ENCODE results near the gene PRDX1.
"Not testable (repeated sequence)": the region's sequence is repeated elsewhere in the genome, so short reads cannot be mapped to it uniquely, and the experiment has no call there.

Gene PRDX1

GRCh38 chr1:45541193-45541592, 19.5 kb upstream of the PRDX1 start:
- in situ Hi-C loops (cut with MboI; ENCODE audit: low sequenced_read_pairs): no loop called here

- in situ Hi-C loops (cut with MboI; ENCODE audit: low sequenced_read_pairs): no loop called here
Measured at GRCh38 chr1:45536886-45537285, 15.2 kb upstream of the PRDX1 start.

GRCh38 chr1:45535988-45536766, 14.5 kb upstream of the PRDX1 start:
- in situ Hi-C loops (cut with MboI; ENCODE audit: low sequenced_read_pairs): no loop called here

GRCh38 chr1:45531873-45532272, 10.2 kb upstream of the PRDX1 start:
- in situ Hi-C loops (cut with MboI; ENCODE audit: low sequenced_read_pairs): no loop called here

- in situ Hi-C loops (cut with MboI; ENCODE audit: low sequenced_read_pairs): no loop called here
Measured at GRCh38 chr1:45530632-45531135, 9.0 kb upstream of the PRDX1 start.

GRCh38 chr1:45526135-45526644, 4.5 kb upstream of the PRDX1 start:
- in situ Hi-C loops (cut with MboI; ENCODE audit: low sequenced_read_pairs): no loop called here

- in situ Hi-C loops (cut with MboI; ENCODE audit: low sequenced_read_pairs): not testable (repeated sequence)
Measured at GRCh38 chr1:45523975-45524374, 2.3 kb upstream of the PRDX1 start.

- in situ Hi-C loops (cut with MboI; ENCODE audit: low sequenced_read_pairs): not testable (repeated sequence)
Measured at GRCh38 chr1:45523516-45523915, 1.8 kb upstream of the PRDX1 start.

GRCh38 chr1:45522324-45523104, 830 bp upstream of the PRDX1 start:
- in situ Hi-C loops (cut with MboI; ENCODE audit: low sequenced_read_pairs): no loop called here

- in situ Hi-C loops (cut with MboI; ENCODE audit: low sequenced_read_pairs): not testable (repeated sequence)
Measured at GRCh38 chr1:45519774-45520173, 1.9 kb downstream of the PRDX1 start.

- in situ Hi-C loops (cut with MboI; ENCODE audit: low sequenced_read_pairs): no loop called here
Measured at GRCh38 chr1:45518910-45519309, 2.8 kb downstream of the PRDX1 start.

GRCh38 chr1:45518366-45518765, 3.3 kb downstream of the PRDX1 start:
- in situ Hi-C loops (cut with MboI; ENCODE audit: low sequenced_read_pairs): not testable (repeated sequence)

- in situ Hi-C loops (cut with MboI; ENCODE audit: low sequenced_read_pairs): no loop called here
Measured at GRCh38 chr1:45516465-45516864, 5.2 kb downstream of the PRDX1 start.

- in situ Hi-C loops (cut with MboI; ENCODE audit: low sequenced_read_pairs): no loop called here
Measured at GRCh38 chr1:45516036-45516435, 5.6 kb downstream of the PRDX1 start.

- in situ Hi-C loops (cut with MboI; ENCODE audit: low sequenced_read_pairs): loop anchor here (5.0 kb wide), 1 partner anchor 54 kb away; no protein-coding TSS in a partner anchor
Measured at GRCh38 chr1:45513532-45514260, 8.0 kb downstream of the PRDX1 start.

- in situ Hi-C loops (cut with MboI; ENCODE audit: low sequenced_read_pairs): loop anchor here (5.0 kb wide), 1 partner anchor 55 kb away; no protein-coding TSS in a partner anchor
Measured at GRCh38 chr1:45512641-45513054, 9.0 kb downstream of the PRDX1 start.

GRCh38 chr1:45510972-45511527, 10.6 kb downstream of the PRDX1 start:
- in situ Hi-C loops (cut with MboI; ENCODE audit: low sequenced_read_pairs): loop anchor here (5.0 kb wide), 1 partner anchor 56 kb away; no protein-coding TSS in a partner anchor

- in situ Hi-C loops (cut with MboI; ENCODE audit: low sequenced_read_pairs): loop anchor here (5.0 kb wide), 1 partner anchor 57 kb away; no protein-coding TSS in a partner anchor
Measured at GRCh38 chr1:45510036-45510971, 11.4 kb downstream of the PRDX1 start.
